ENCODE results near the gene USP3. TPM values are rescaled to one million over a fixed set of nuclear protein-coding genes. Genes with fewer than 3 reads are reported as not detected.
A peak's percentile ranks its signal among the peaks of the same experiment; 100 is the strongest.

Gene USP3
- total and polyA plus RNA-seq, 4 donors: 8.5 to 25.4 (median 14.8) TPM

DNA sequence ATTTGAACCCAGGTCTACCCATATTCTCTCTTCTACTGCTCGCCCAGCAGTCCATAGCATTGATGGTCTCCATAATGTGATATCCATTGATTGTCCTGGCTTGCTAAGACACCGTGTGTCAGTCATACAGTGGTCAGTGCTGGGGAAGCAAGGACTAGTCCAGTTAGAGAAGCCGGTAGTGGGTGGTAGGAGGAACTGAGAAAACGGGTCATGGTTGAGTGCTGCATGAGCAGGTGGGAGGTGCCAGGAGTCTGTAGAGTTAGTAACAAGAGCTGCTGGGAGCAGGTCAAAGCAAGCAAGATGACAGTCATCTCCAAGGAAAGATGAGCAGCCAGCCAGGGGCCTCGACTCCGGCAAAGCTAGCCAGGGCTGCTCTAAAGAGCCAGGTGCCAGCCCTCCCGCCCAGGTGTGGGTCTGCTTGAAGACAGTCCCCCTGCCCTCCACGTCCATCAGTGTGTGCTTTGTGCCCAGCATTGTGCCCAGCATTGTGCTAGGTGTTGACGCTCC is 29.5 kb upstream of the USP3 start:
- no peak for DNase-seq (ENCODE audit: low spot score)
- Histone ChIP-seq H3K27me3 (ENCODE audit: control insufficient read depth in 4 of 4, insufficient read depth in 4 of 4, low read length in 3 of 4) (no peaks in the 10 kb centered on the region), H3K9ac (ENCODE audit: low read depth in 1 of 2, low read length in 2 of 2) (no peak overlapping the region), H3K9me3 (ENCODE audit: control insufficient read depth in 4 of 4, low read length in 3 of 4) (no peaks in the 10 kb centered on the region), H3K4me3 (ENCODE audit: low read depth in 1 of 3, low read length in 3 of 3) (no peak overlapping the region), H3K27ac (ENCODE audit: low read depth in 1 of 2, low read length in 2 of 2) (peak overlapping the region; percentile 71 to 88), H3K36me3 (ENCODE audit: control insufficient read depth in 4 of 4, insufficient read depth in 3 of 4, low read depth in 1 of 4, low read length in 3 of 4) (no peaks in the 10 kb centered on the region), H3K4me1 (ENCODE audit: control insufficient read depth in 4 of 4, insufficient read depth in 4 of 4, low read length in 3 of 4) (peaks cover 9 to 29% (median 27%) of the 10 kb centered on the region in 4 donors)
- TF ChIP-seq HNF4G (IDR thresholded peaks at IDR 0.05) (no peak), SP1 (IDR thresholded peaks at IDR 0.05) (no peak)
- 74% methylated on average over 9 of the region's 9 CpGs for WGBS

DNA sequence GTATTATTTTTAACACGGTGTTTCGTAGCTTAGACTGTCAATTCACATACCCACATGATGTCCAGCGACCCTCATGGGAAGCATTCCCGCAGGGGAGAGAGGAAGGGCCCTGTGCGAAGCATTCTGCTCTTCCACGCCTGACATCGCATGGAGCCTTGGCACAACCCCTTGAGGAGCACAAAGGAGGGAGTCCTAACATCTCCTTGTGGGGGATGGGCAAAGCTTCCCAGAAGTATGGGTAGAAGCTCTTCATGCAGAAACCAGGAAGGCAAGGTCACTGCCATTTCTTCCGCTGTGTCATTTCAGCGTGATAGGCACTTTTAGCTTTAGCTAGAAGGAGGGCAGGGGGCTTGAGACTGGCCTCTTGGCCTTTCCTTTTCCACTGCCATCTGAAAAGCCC is 28.7 kb upstream of the USP3 start:
- WGBS: 97% methylated on average over 9 of the region's 9 CpGs
- no peaks in the 10 kb centered on the region for H3K36me3 ChIP-seq (ENCODE audit: control insufficient read depth in 4 of 4, insufficient read depth in 3 of 4, low read depth in 1 of 4, low read length in 3 of 4)
- no peaks in the 10 kb centered on the region for H3K27me3 ChIP-seq (ENCODE audit: control insufficient read depth in 4 of 4, insufficient read depth in 4 of 4, low read length in 3 of 4)
- no peak for DNase-seq (ENCODE audit: low spot score)
- H3K9ac ChIP-seq (ENCODE audit: low read depth in 1 of 2, low read length in 2 of 2): no peak overlapping the region
- H3K4me3 ChIP-seq (ENCODE audit: low read depth in 1 of 3, low read length in 3 of 3): no peak overlapping the region
- no peak overlapping the region for H3K27ac ChIP-seq (ENCODE audit: low read depth in 1 of 2, low read length in 2 of 2)
- no peaks in the 10 kb centered on the region for H3K9me3 ChIP-seq (ENCODE audit: control insufficient read depth in 4 of 4, low read length in 3 of 4)
- TF ChIP-seq, protein P1, sequence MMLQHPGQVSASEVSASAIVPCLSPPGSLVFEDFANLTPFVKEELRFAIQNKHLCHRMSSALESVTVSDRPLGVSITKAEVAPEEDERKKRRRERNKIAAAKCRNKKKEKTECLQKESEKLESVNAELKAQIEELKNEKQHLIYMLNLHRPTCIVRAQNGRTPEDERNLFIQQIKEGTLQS (IDR thresholded peaks at IDR 0.05): no peak
- no peak for TF ChIP-seq SP1 (IDR thresholded peaks at IDR 0.05)
- TF ChIP-seq, protein P2, sequence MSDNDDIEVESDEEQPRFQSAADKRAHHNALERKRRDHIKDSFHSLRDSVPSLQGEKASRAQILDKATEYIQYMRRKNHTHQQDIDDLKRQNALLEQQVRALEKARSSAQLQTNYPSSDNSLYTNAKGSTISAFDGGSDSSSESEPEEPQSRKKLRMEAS (IDR thresholded peaks at IDR 0.05): no peak
- TF ChIP-seq FOXA1 (IDR thresholded peaks at IDR 0.05): no peak
- no peak for TF ChIP-seq RXRA (IDR thresholded peaks at IDR 0.05)
- TF ChIP-seq, protein P3, sequence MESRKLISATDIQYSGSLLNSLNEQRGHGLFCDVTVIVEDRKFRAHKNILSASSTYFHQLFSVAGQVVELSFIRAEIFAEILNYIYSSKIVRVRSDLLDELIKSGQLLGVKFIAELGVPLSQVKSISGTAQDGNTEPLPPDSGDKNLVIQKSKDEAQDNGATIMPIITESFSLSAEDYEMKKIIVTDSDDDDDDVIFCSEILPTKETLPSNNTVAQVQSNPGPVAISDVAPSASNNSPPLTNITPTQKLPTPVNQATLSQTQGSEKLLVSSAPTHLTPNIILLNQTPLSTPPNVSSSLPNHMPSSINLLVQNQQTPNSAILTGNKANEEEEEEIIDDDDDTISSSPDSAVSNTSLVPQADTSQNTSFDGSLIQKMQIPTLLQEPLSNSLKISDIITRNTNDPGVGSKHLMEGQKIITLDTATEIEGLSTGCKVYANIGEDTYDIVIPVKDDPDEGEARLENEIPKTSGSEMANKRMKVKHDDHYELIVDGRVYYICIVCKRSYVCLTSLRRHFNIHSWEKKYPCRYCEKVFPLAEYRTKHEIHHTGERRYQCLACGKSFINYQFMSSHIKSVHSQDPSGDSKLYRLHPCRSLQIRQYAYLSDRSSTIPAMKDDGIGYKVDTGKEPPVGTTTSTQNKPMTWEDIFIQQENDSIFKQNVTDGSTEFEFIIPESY (IDR thresholded peaks at IDR 0.05): no peak
- TF ChIP-seq EGR1 (IDR thresholded peaks at IDR 0.05; ENCODE audit: low read depth in 2 of 2): no peak
- no peak for TF ChIP-seq GABPA (IDR thresholded peaks at IDR 0.05 in 1 of 2, conservative IDR thresholded peaks at IDR 0.05 in 1 of 2)
- TF ChIP-seq, protein P4, sequence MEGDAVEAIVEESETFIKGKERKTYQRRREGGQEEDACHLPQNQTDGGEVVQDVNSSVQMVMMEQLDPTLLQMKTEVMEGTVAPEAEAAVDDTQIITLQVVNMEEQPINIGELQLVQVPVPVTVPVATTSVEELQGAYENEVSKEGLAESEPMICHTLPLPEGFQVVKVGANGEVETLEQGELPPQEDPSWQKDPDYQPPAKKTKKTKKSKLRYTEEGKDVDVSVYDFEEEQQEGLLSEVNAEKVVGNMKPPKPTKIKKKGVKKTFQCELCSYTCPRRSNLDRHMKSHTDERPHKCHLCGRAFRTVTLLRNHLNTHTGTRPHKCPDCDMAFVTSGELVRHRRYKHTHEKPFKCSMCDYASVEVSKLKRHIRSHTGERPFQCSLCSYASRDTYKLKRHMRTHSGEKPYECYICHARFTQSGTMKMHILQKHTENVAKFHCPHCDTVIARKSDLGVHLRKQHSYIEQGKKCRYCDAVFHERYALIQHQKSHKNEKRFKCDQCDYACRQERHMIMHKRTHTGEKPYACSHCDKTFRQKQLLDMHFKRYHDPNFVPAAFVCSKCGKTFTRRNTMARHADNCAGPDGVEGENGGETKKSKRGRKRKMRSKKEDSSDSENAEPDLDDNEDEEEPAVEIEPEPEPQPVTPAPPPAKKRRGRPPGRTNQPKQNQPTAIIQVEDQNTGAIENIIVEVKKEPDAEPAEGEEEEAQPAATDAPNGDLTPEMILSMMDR (IDR thresholded peaks at IDR 0.05; ENCODE audit: low read depth, low read length, missing input control): no peak
- TF ChIP-seq TAF1 (conservative IDR thresholded peaks at IDR 0.05): no peak
- H3K4me1 ChIP-seq (ENCODE audit: control insufficient read depth in 4 of 4, insufficient read depth in 4 of 4, low read length in 3 of 4): peaks cover 9 to 29% (median 27%) of the 10 kb centered on the region in 4 donors

DNA sequence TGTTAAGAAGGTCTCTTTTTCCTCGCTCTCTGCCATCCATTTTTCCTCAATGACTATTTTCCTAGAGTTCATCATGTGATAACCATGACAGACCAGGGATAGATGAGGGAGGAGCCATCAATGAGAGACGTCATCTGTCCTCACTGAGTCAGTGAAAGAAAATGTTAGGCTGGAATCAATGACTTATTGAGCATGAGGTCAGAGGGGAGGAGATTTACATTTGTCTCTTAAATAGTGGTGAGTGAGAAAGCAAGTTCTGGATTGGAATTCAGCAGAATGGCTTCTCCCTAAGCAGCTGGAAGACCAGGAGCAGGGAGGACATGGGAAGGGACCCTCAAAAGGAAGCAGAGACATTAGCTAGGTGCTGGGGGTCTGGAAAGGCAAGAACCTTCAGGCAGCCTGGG is 28.2 kb upstream of the USP3 start:
- no peaks in the 10 kb centered on the region for H3K9me3 ChIP-seq (ENCODE audit: control insufficient read depth in 4 of 4, low read length in 3 of 4)
- no peak overlapping the region for H3K9ac ChIP-seq (ENCODE audit: low read depth in 1 of 2, low read length in 2 of 2)
- no peaks in the 10 kb centered on the region for H3K27me3 ChIP-seq (ENCODE audit: control insufficient read depth in 4 of 4, insufficient read depth in 4 of 4, low read length in 3 of 4)
- no peaks in the 10 kb centered on the region for H3K36me3 ChIP-seq (ENCODE audit: control insufficient read depth in 4 of 4, insufficient read depth in 3 of 4, low read depth in 1 of 4, low read length in 3 of 4)
- WGBS: 71% methylated on average over 2 of the region's 2 CpGs
- H3K4me3 ChIP-seq (ENCODE audit: low read depth in 1 of 3, low read length in 3 of 3): no peak overlapping the region
- no peak for DNase-seq (ENCODE audit: low spot score)
- H3K27ac ChIP-seq (ENCODE audit: low read depth in 1 of 2, low read length in 2 of 2): no peak overlapping the region
- peaks cover 9 to 29% (median 27%) of the 10 kb centered on the region in 4 donors for H3K4me1 ChIP-seq (ENCODE audit: control insufficient read depth in 4 of 4, insufficient read depth in 4 of 4, low read length in 3 of 4)
- TF ChIP-seq RAD21 (IDR thresholded peaks at IDR 0.05): no peak
- TF ChIP-seq, protein P5, sequence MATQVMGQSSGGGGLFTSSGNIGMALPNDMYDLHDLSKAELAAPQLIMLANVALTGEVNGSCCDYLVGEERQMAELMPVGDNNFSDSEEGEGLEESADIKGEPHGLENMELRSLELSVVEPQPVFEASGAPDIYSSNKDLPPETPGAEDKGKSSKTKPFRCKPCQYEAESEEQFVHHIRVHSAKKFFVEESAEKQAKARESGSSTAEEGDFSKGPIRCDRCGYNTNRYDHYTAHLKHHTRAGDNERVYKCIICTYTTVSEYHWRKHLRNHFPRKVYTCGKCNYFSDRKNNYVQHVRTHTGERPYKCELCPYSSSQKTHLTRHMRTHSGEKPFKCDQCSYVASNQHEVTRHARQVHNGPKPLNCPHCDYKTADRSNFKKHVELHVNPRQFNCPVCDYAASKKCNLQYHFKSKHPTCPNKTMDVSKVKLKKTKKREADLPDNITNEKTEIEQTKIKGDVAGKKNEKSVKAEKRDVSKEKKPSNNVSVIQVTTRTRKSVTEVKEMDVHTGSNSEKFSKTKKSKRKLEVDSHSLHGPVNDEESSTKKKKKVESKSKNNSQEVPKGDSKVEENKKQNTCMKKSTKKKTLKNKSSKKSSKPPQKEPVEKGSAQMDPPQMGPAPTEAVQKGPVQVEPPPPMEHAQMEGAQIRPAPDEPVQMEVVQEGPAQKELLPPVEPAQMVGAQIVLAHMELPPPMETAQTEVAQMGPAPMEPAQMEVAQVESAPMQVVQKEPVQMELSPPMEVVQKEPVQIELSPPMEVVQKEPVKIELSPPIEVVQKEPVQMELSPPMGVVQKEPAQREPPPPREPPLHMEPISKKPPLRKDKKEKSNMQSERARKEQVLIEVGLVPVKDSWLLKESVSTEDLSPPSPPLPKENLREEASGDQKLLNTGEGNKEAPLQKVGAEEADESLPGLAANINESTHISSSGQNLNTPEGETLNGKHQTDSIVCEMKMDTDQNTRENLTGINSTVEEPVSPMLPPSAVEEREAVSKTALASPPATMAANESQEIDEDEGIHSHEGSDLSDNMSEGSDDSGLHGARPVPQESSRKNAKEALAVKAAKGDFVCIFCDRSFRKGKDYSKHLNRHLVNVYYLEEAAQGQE (IDR thresholded peaks at IDR 0.05): no peak
- no peak for TF ChIP-seq FOXA2 (IDR thresholded peaks at IDR 0.05)
- TF ChIP-seq, protein P3 (IDR thresholded peaks at IDR 0.05): no peak
- TF ChIP-seq, protein P1 (IDR thresholded peaks at IDR 0.05): no peak
- TF ChIP-seq, protein P4 (IDR thresholded peaks at IDR 0.05; ENCODE audit: low read depth, low read length, missing input control): no peak

All from liver (tissue), 9 donors.